ENCODE results near the gene TMOD4.

DNA sequence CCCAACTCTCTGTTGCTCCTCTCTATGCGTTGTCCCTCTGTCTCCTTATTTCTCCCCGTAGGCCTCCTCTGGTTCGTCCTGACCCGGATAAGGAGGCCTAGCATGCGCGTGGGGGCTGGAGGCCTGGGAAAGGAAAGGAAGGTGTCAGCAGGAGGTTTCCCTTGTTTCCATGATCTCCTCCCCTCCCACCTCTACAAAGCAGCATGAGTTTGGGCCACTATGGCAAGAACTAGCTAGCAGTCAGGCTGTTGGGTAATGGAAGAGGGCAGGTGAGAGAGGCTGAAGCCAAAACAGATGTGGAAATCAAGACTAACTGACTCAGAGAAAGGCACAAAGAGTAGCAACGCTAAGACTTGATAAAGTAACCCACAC lies 28.7 kb downstream of the TMOD4 start:
- TF ChIP-seq, protein P1, sequence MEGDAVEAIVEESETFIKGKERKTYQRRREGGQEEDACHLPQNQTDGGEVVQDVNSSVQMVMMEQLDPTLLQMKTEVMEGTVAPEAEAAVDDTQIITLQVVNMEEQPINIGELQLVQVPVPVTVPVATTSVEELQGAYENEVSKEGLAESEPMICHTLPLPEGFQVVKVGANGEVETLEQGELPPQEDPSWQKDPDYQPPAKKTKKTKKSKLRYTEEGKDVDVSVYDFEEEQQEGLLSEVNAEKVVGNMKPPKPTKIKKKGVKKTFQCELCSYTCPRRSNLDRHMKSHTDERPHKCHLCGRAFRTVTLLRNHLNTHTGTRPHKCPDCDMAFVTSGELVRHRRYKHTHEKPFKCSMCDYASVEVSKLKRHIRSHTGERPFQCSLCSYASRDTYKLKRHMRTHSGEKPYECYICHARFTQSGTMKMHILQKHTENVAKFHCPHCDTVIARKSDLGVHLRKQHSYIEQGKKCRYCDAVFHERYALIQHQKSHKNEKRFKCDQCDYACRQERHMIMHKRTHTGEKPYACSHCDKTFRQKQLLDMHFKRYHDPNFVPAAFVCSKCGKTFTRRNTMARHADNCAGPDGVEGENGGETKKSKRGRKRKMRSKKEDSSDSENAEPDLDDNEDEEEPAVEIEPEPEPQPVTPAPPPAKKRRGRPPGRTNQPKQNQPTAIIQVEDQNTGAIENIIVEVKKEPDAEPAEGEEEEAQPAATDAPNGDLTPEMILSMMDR (conservative IDR thresholded peaks at IDR 0.05) = no peak
- TF ChIP-seq EZH2 (IDR thresholded peaks at IDR 0.05; ENCODE audit: low read depth) = no peak

Data from PC-9 (cell line).